Stomach smooth muscle (tissue), 2 donors: ENCODE data around the gene CDK6.

ENCODE experiments used
- H3K27ac ChIP-seq: one replicate; pipeline ENCODE4 v1.7.0; 2013; ENCODE audit warnings: mild to moderate bottlenecking, low read length, inconsistent platforms
- H3K27me3 ChIP-seq, 2 donors: one replicate each; pipeline ENCODE4 v1.7.0; 2013; ENCODE audit warnings: low read length in 2 of 2; ENCODE audit not compliant: insufficient read depth in 2 of 2, control insufficient read depth in 1 of 2
- H3K36me3 ChIP-seq, 2 donors: one replicate each; pipeline ENCODE4 v1.7.0; 2013; ENCODE audit warnings: low read length in 2 of 2; ENCODE audit not compliant: control insufficient read depth in 2 of 2, insufficient read depth in 2 of 2
- H3K4me1 ChIP-seq: one replicate; pipeline ENCODE4 v1.7.0; 2013; ENCODE audit warnings: low read length; ENCODE audit not compliant: control insufficient read depth, insufficient read depth
- H3K4me3 ChIP-seq, 2 donors: one replicate each; pipeline ENCODE4 v1.7.0; 2013; ENCODE audit warnings: low read length in 2 of 2
- H3K9ac ChIP-seq, 2 donors: one replicate each; pipeline ENCODE4 v1.7.0; 2013; ENCODE audit warnings: low read length in 2 of 2, mild to moderate bottlenecking in 1 of 2
- H3K9me3 ChIP-seq, 2 donors: one replicate each; pipeline ENCODE4 v1.7.0; 2013; ENCODE audit warnings: low read length in 2 of 2; ENCODE audit not compliant: control insufficient read depth in 2 of 2
- donor health status: healthy.
- donor health status: Pancreatic carcinoma.

CDK6 gene

DNA sequence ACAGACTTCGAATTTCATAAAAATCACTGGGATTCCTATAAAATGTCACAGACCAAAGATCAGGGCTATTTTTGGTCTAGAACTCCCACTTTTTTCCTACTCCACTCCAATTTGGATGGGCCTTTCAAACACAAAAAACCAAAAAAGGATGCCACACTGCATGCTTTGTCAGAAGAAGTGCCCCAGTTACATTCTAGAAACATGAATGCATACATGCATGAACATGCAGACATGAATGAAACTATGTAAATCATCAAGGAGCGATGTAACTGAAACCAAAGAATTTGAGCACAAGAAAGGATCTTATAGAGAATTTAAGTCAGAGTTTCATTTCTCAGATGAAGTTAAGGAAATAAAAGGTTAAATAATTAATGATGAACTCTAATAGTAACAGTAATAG is 214.3 kb downstream of the CDK6 start:
- peaks cover 6% of the 10 kb centered on the region for H3K4me1 ChIP-seq
- H3K9me3 ChIP-seq = no peaks in the 10 kb centered on the region
- no peaks in the 10 kb centered on the region for H3K27me3 ChIP-seq
- no peak overlapping the region for H3K9ac ChIP-seq
- H3K27ac ChIP-seq = no peak overlapping the region
- no peak overlapping the region for H3K4me3 ChIP-seq
- peaks cover 0 to 4% of the 10 kb centered on the region in 2 donors for H3K36me3 ChIP-seq

DNA sequence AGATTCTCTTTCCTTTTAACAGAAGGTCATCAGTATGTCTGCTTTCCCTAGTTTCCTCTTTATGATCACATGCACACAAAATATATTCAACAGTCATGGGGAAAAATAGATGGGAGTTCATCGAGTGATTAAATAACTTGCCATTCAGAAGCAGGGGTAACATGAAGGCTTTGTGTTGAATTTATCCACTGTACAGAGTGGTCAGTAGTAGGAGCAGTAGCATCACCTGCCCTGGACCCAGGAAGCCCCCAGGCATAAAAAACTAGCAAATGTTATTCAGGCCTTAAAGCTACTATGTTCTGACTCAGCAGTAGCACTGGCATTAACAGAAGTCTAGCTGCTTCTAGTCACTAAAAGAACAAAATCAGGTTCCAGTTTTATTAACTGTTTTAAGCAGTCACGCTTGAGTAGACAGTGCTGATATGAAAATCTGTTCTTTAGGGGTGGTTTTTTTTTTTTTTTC is 214.8 kb downstream of the CDK6 start:
- no peak overlapping the region for H3K4me3 ChIP-seq
- H3K9ac ChIP-seq = no peak overlapping the region
- peak overlapping the region; percentile 7 for H3K27ac ChIP-seq

DNA sequence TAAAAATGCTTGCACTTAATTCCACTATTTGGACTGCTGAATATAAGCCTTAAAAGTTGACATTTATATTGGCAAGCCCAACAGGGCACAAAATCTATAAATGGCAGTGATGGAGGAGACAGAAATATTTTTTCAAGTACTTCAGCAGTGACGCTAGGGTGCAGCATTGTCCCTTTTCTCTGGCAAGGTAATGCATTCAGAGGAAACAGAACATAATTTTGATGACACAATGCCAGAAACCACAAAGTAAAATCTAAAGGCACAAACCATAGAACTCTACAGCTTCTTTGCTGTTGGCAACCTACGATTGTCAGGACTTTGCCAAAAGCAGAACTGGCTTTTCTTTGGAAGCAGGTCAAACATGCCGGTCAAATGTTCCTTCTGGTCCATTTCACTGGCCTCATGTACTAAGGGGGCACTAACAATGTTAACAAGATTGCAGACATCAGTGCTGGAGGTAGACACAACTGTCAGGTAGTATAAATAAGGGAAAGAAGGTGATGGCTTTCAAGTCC is 215.3 kb downstream of the CDK6 start:
- no peaks in the 10 kb centered on the region for H3K9me3 ChIP-seq
- no peaks in the 10 kb centered on the region for H3K27me3 ChIP-seq
- H3K36me3 ChIP-seq = peaks cover 0 to 4% of the 10 kb centered on the region in 2 donors
- peak overlapping the region; percentile 7 for H3K27ac ChIP-seq
- H3K9ac ChIP-seq = no peak overlapping the region
- H3K4me1 ChIP-seq = peaks cover 6% of the 10 kb centered on the region
- H3K4me3 ChIP-seq = no peak overlapping the region

More for the DNA sequence above, 214.8 kb downstream of the CDK6 start:
- Histone ChIP-seq H3K4me1 (peaks cover 6% of the 10 kb centered on the region), H3K9me3 (no peaks in the 10 kb centered on the region), H3K27me3 (no peaks in the 10 kb centered on the region), H3K36me3 (peaks cover 0 to 4% of the 10 kb centered on the region in 2 donors)

DNA sequence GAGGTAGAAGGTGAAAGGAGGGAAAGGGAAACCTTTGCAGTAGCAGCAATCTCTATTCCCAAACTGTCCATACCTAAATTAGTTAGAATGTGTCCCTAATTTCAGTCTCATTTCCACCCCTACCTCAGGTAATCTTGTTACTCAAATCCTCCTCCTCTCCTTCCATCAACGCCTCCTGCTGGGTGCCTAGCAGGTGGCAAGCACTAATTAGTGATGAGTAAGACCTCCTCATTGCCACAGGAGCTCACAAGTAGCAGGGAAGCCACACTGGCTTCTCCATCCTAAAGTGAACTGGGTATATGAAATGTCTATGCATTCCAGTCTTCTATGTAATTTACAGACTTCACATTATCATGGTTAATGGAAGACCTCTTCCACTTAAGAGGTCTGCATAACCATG is 220.5 kb downstream of the CDK6 start:
- Histone ChIP-seq H3K36me3 (peaks cover 4% of the 10 kb centered on the region in 2 donors), H3K27ac (no peak overlapping the region), H3K9ac (no peak overlapping the region), H3K4me1 (no peaks in the 10 kb centered on the region), H3K27me3 (no peaks in the 10 kb centered on the region), H3K4me3 (no peak overlapping the region), H3K9me3 (no peaks in the 10 kb centered on the region)

DNA sequence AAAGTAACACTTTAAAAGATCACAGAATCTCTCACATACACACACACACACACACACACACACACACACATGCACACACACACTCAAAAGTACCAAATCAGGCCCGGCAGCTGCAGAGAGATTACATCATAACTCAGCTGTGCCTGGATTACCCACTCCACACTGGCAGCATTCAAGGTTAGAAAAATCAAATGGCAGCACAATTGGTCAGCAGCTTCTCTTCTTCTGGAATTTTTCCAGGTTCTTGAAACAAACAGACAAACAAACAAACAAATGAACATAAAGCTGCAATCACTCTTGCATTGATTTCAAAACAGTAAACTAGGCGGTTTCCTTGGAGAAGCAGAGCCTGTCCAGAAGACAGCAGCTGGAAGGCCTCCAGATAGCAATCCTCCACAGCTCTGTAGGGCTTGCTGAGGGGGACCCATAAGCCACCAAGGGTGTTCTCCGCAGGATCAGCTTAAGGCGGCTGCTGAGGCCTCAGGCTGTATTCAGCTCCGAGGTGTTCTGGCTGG is 221.7 kb downstream of the CDK6 start:
- Histone ChIP-seq H3K36me3 (peaks cover 4% of the 10 kb centered on the region in 2 donors), H3K9ac (no peak overlapping the region), H3K27ac (no peak overlapping the region), H3K9me3 (no peaks in the 10 kb centered on the region), H3K4me1 (no peaks in the 10 kb centered on the region), H3K27me3 (no peaks in the 10 kb centered on the region), H3K4me3 (no peak overlapping the region)

DNA sequence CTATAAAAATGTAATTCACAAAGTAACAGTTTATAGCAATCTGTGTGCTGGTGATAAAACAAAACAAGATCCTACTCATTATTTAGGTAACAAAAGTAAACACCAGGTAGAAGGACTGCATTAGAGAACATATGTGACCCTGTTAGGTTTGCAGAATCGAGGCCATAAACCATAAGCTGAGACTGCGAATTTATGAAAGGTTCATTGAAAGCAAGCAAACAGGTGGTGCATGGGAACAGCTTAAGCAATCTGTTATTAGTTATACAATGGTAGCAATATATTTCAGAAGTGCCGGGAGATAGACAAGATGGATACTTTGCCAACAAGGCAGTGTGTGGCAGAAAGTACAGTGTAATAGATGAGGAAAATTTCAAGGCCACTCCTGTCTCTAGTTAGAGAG is 222.7 kb downstream of the CDK6 start:
- Histone ChIP-seq H3K9ac (no peak overlapping the region), H3K27me3 (no peaks in the 10 kb centered on the region), H3K36me3 (peaks cover 4% of the 10 kb centered on the region in 2 donors), H3K9me3 (no peaks in the 10 kb centered on the region), H3K4me3 (no peak overlapping the region), H3K4me1 (no peaks in the 10 kb centered on the region), H3K27ac (no peak overlapping the region)

GRCh38 chr7:92613214-92613613 is 223.2 kb downstream of the CDK6 start:
- H3K4me3 ChIP-seq = no peak overlapping the region
- H3K4me1 ChIP-seq = no peaks in the 10 kb centered on the region
- H3K27me3 ChIP-seq = no peaks in the 10 kb centered on the region
- no peak overlapping the region for H3K27ac ChIP-seq
- peaks cover 4% of the 10 kb centered on the region in 2 donors for H3K36me3 ChIP-seq
- H3K9ac ChIP-seq = peak overlapping the region in 1 of 2 donors; percentile 3
- H3K9me3 ChIP-seq = no peaks in the 10 kb centered on the region

DNA sequence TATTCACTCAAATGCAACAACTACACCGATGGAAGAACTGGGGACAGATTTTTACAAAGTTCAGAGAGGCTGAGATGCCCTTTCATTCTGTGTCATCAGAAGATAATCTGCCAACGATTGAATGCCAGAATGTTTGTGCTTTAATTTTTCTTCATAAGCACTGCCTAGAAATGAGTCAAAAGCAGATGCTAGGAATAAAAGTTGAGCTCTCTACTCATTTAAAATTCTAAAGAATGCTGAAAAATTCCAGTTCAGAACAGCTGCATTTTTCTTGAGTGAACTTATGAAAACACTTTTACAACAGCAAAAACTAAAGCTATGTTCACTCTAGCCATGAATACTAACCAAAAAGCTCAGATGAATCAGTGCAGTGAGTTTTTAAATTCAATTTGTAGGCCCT is 223.9 kb downstream of the CDK6 start:
- no peak overlapping the region for H3K9ac ChIP-seq
- H3K27ac ChIP-seq = no peak overlapping the region
- peaks cover 0 to 4% of the 10 kb centered on the region in 2 donors for H3K36me3 ChIP-seq
- no peak overlapping the region for H3K4me3 ChIP-seq
- no peaks in the 10 kb centered on the region for H3K4me1 ChIP-seq
- H3K27me3 ChIP-seq = no peaks in the 10 kb centered on the region
- no peaks in the 10 kb centered on the region for H3K9me3 ChIP-seq

DNA sequence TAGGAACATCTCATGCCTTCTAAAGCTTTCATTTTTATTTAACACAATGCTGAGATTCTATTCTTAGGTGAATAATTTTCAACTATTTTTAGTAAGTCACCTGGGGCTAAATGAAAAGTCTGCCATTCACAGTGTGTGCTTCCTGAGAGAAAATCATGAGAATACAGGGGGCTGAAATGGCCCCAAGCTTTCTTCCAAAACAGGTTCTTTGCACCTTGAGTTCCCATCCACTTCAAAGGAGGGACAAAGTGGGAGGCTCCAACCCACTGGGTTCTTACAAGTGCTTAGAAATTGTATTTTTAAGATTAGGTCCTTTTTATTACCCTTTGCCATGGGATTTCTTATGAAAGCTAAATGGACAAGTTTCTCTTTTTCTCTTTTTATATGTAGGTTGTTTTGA is 224.6 kb downstream of the CDK6 start:
- Histone ChIP-seq H3K9ac (no peak overlapping the region), H3K9me3 (no peaks in the 10 kb centered on the region), H3K27ac (no peak overlapping the region), H3K4me1 (no peaks in the 10 kb centered on the region), H3K27me3 (no peaks in the 10 kb centered on the region), H3K36me3 (peaks cover 0 to 4% of the 10 kb centered on the region in 2 donors), H3K4me3 (no peak overlapping the region)

- no peak overlapping the region for H3K9ac ChIP-seq
- H3K9me3 ChIP-seq = no peaks in the 10 kb centered on the region
- no peaks in the 10 kb centered on the region for H3K4me1 ChIP-seq
- no peaks in the 10 kb centered on the region for H3K36me3 ChIP-seq
- no peak overlapping the region for H3K27ac ChIP-seq
- H3K27me3 ChIP-seq = no peaks in the 10 kb centered on the region
- no peak overlapping the region for H3K4me3 ChIP-seq
These were observed 226.4 kb downstream of the CDK6 start for GRCh38 chr7:92609921-92610518.
